IMR-90 (cell line): ENCODE results near the gene CERS4. TPM values are rescaled to one million over a fixed set of nuclear protein-coding genes. Genes with fewer than 3 reads are reported as not detected.
"Not testable (repeated sequence)": the region's sequence is repeated elsewhere in the genome, so short reads cannot be mapped to it uniquely, and the experiment has no call there.

ENCODE experiments used
- ATAC-seq: fragments of 200-7000 bp; cut with Tn5 transposase; 2 replicates; pipeline ENCODE4 v1.9.1; 2020; ENCODE audit warnings: low read depth, mild to moderate bottlenecking, moderate library complexity
- BruUV-seq: library from RNA; stranded (reverse); fragments of 400-500 nt; replicated peaks from 2 replicates; lab custom pipeline; 2021; lab: Mats Ljungman, UMichigan
- CTCF ChIA-PET: fragments of 300-600 bp; formaldehyde crosslinking; extraction: SDS; loops from one replicate; lab custom pipeline; 2021; ENCODE audit warnings: antibody characterized with exemption; lab: Yijun Ruan, JAX
- POLR2A ChIA-PET: fragments of 300-600 bp; sonication (Branson Sonifier 250); formaldehyde crosslinking; loops from one replicate; lab custom pipeline; 2022; ENCODE audit warnings: antibody characterized with exemption; ENCODE audit not compliant: unreplicated experiment; lab: Charles Lee
- DNase-seq: peaks from one replicate; pipeline ENCODE4 v3.0.0; 2013
- H2AFZ ChIP-seq: replicated peaks from 2 replicates; pipeline ENCODE3; 2013; ENCODE audit warnings: low read length, mild to moderate bottlenecking; ENCODE audit not compliant: poor library complexity
- H2AK5ac ChIP-seq: 2 replicates; pipeline ENCODE4 v1.6.1; 2013; ENCODE audit warnings: low read depth, low read length, inconsistent platforms
- H2AK9ac ChIP-seq: replicated peaks from 2 replicates; pipeline ENCODE3; 2013; ENCODE audit warnings: mild to moderate bottlenecking, low read depth, low read length, moderate library complexity; ENCODE audit not compliant: poor library complexity
- H2BK120ac ChIP-seq: 2 replicates; pipeline ENCODE4 v1.6.1; 2013; ENCODE audit warnings: low read depth, low read length, inconsistent platforms
- H2BK15ac ChIP-seq: 3 replicates; pipeline ENCODE4 v1.6.1; 2013; ENCODE audit warnings: low read depth, low read length, inconsistent platforms
- H2BK20ac ChIP-seq: 2 replicates; pipeline ENCODE4 v1.6.1; 2013; ENCODE audit warnings: low read depth, mild to moderate bottlenecking, inconsistent platforms, low read length, moderate library complexity
- H2BK5ac ChIP-seq: 2 replicates; pipeline ENCODE4 v1.6.1; 2013; ENCODE audit warnings: mild to moderate bottlenecking, low read depth, low read length, inconsistent platforms; ENCODE audit not compliant: poor library complexity, severe bottlenecking
- H3K14ac ChIP-seq: replicated peaks from 2 replicates; pipeline ENCODE4 v1.6.1; 2013; ENCODE audit warnings: low read depth, low read length, inconsistent platforms
- H3K18ac ChIP-seq: 2 replicates; pipeline ENCODE4 v1.6.1; 2013; ENCODE audit warnings: low read depth, low read length, control low read depth
- H3K23ac ChIP-seq: 2 replicates; pipeline ENCODE4 v1.6.1; 2013; ENCODE audit warnings: low read depth, low read length, inconsistent platforms
- H3K27ac ChIP-seq: 2 replicates; pipeline ENCODE4 v1.5.1; 2013; ENCODE audit warnings: mild to moderate bottlenecking, control low read depth, low read length; ENCODE audit not compliant: insufficient read depth
- H3K27me3 ChIP-seq: 2 replicates; pipeline ENCODE4 v1.6.1; 2013; ENCODE audit warnings: low read length; ENCODE audit not compliant: control insufficient read depth, insufficient read depth
- H3K36me3 ChIP-seq: 2 replicates; pipeline ENCODE4 v1.6.1; 2013; ENCODE audit warnings: low read length, mixed read lengths; ENCODE audit not compliant: control insufficient read depth, insufficient read depth
- H3K4ac ChIP-seq: 2 replicates; pipeline ENCODE4 v1.6.1; 2013; ENCODE audit warnings: low read depth, low read length, inconsistent platforms
- H3K4me1 ChIP-seq: 2 replicates; pipeline ENCODE4 v1.6.1; 2013; ENCODE audit warnings: low read length, mixed read lengths; ENCODE audit not compliant: control insufficient read depth, insufficient read depth
- H3K4me2 ChIP-seq: 2 replicates; pipeline ENCODE4 v1.6.1; 2013; ENCODE audit warnings: low read depth, mild to moderate bottlenecking, control low read depth, low read length, moderate library complexity
- H3K4me3 ChIP-seq: 2 replicates; pipeline ENCODE4 v1.5.1; 2013; ENCODE audit warnings: low read depth, mild to moderate bottlenecking, control low read depth, low read length, moderate library complexity; ENCODE audit not compliant: insufficient read depth
- H3K56ac ChIP-seq: 2 replicates; pipeline ENCODE4 v1.6.1; 2013; ENCODE audit warnings: low read length, inconsistent platforms; ENCODE audit not compliant: insufficient read depth; ENCODE audit errors: extremely low read depth
- H3K79me1 ChIP-seq, 2 experiments: 2 replicates each; pipeline ENCODE4 v1.6.1; 2013; ENCODE audit warnings: low read length in 2 of 2, inconsistent platforms in 1 of 2, low read depth in 1 of 2
- H3K9ac ChIP-seq: 2 replicates; pipeline ENCODE4 v1.6.1; 2013; ENCODE audit warnings: low read depth, low read length, control low read depth
- H3K9me1 ChIP-seq: 2 replicates; pipeline ENCODE4 v1.6.1; 2013; ENCODE audit warnings: low read length, inconsistent platforms; ENCODE audit not compliant: insufficient read depth
- H3K9me3 ChIP-seq: 2 replicates; pipeline ENCODE4 v1.6.1; 2013; ENCODE audit warnings: low read length; ENCODE audit not compliant: control insufficient read depth, insufficient read depth
- H4K20me1 ChIP-seq: 2 replicates; pipeline ENCODE4 v1.6.1; 2013; ENCODE audit warnings: low read length, inconsistent platforms; ENCODE audit not compliant: insufficient read depth
- H4K5ac ChIP-seq: 2 replicates; pipeline ENCODE4 v1.6.1; 2013; ENCODE audit warnings: mild to moderate bottlenecking, low read depth, low read length, control low read depth
- H4K8ac ChIP-seq, 2 experiments: 2 replicates each; pipeline ENCODE4 v1.6.1; 2013; ENCODE audit warnings: low read depth in 2 of 2, low read length in 2 of 2, control low read depth in 1 of 2, inconsistent platforms in 1 of 2
- H4K91ac ChIP-seq: 2 replicates; pipeline ENCODE4 v1.6.1; 2013; ENCODE audit warnings: low read depth, low read length, inconsistent platforms; ENCODE audit not compliant: insufficient read depth
- MAZ ChIP-seq: IDR thresholded peaks from 2 replicates; pipeline ENCODE4 v1.6.1; 2012; ENCODE audit warnings: low read depth, mild to moderate bottlenecking, low read length, improper control_type of control experiment, moderate library complexity, borderline replicate concordance
- NFE2L2 ChIP-seq: fragments of 150-350 bp; IDR thresholded peaks from 2 replicates; pipeline ENCODE4 v1.6.1; 2016; ENCODE audit warnings: low read depth, mild to moderate bottlenecking, low read length
- POLR2A ChIP-seq: IDR thresholded peaks from 2 replicates; pipeline ENCODE4 v1.6.1; 2012; ENCODE audit warnings: mild to moderate bottlenecking, low read depth, low read length
- RAD21 ChIP-seq: IDR thresholded peaks from 2 replicates; pipeline ENCODE4 v1.6.1; 2012; ENCODE audit warnings: low read length, improper control_type of control experiment
- RCOR1 ChIP-seq: IDR thresholded peaks from 2 replicates; pipeline ENCODE4 v1.6.1; 2012; ENCODE audit warnings: mild to moderate bottlenecking, low read length, improper control_type of control experiment; ENCODE audit not compliant: insufficient replicate concordance
- RFX5 ChIP-seq: IDR thresholded peaks from 2 replicates; pipeline ENCODE4 v1.8.0; 2012; ENCODE audit warnings: low read depth, mild to moderate bottlenecking, low read length, moderate library complexity
- SMC3 ChIP-seq: fragments of 150-350 bp; IDR thresholded peaks from 2 replicates; pipeline ENCODE4 v1.6.1; 2016; ENCODE audit warnings: low read depth, mild to moderate bottlenecking, antibody characterized with exemption, low read length, moderate library complexity
- WGBS, 2 experiments: methylation state at CpG; one replicate each; pipeline versions ENCODE4 v1.1.5 to v1.1.7; 2013; ENCODE audit warnings: missing lambda C conversion rate in 2 of 2; ENCODE audit not compliant: insufficient read length in 1 of 2; ENCODE audit errors: extremely low coverage in 2 of 2; 5-methylcytosine and 5-hydroxymethylcytosine counted together
- dilution Hi-C: fragments of 300-500 bp; cut with HindIII; formaldehyde crosslinking; loops from one replicate; pipeline ENCODE4 v1.14.3; 2018; ENCODE audit warnings: low sequenced_read_pairs; ENCODE audit not compliant: unreplicated experiment
- in situ Hi-C: fragments of 300-500 bp; cut with MboI; formaldehyde crosslinking; loops from 3 replicates; pipeline ENCODE4 v1.14.3; 2019; ENCODE audit warnings: low sequenced_read_pairs, inconsistent platforms, mixed read lengths
- intact Hi-C: fragments of 100-400 bp; cut with micrococcal nuclease; formaldehyde crosslinking; loops from 2 replicates; pipeline ENCODE4 v1.10.0; 2022
- polyA plus RNA-seq, 3 experiments: library from polyadenylated mRNA; depleted of rRNA; stranded (reverse); fragments of >200 nt; gene quantifications; 2 replicates each; pipeline ENCODE4 v1.2.3, GENCODE V29; 2012; ENCODE audit warnings: low replicate concordance in 1 of 3
- total RNA-seq: library from RNA; depleted of rRNA; stranded (reverse); fragments of >200 nt; gene quantifications from 2 replicates; pipeline ENCODE4 v1.2.3, GENCODE V29; 2012

Gene CERS4
- total and polyA plus RNA-seq, 2 of the 4 experiments (the other 2 are of a cell fraction), result 3.2 to 5.7 TPM

GRCh38 chr19:8216357-8216756 is 7.2 kb downstream of the CERS4 start:
- no CpG with 5 or more reads among the region's 2 CpGs for WGBS, 2 experiments
- DNase-seq (no peak), ATAC-seq (no peak)
- dilution Hi-C loops (no loop called here), in situ Hi-C loops (no loop called here), intact Hi-C loops (no loop called here)
- Histone ChIP-seq H4K8ac (no peak overlapping the region), H2AK9ac (no peak overlapping the region), H4K91ac (no peak overlapping the region), H4K20me1 (no peaks in the 10 kb centered on the region), H3K27me3 (no peaks in the 10 kb centered on the region), H2AFZ (no peak overlapping the region), H3K56ac (no peak overlapping the region), H3K14ac (no peak overlapping the region), H3K23ac (no peak overlapping the region), H3K79me1 (no peaks in the 10 kb centered on the region; a peak in 1 of 4 replicates), H3K4me1 (no peaks in the 10 kb centered on the region), H3K4me3 (no peak overlapping the region), H3K36me3 (no peaks in the 10 kb centered on the region), H3K9ac (no peak overlapping the region), H3K9me1 (no peaks in the 10 kb centered on the region), H3K27ac (no peak overlapping the region), H2BK5ac (no peak overlapping the region), H2AK5ac (no peak overlapping the region), H3K18ac (no peak overlapping the region), H3K4ac (no peak overlapping the region), H2BK20ac (no peak overlapping the region), H2BK15ac (no peak overlapping the region), H2BK120ac (no peak overlapping the region), H3K4me2 (no peak overlapping the region), H4K5ac (no peak overlapping the region), H3K9me3 (no peaks in the 10 kb centered on the region)
- POLR2A ChIA-PET, result no interaction called here
- no peak for TF ChIP-seq NFE2L2
- TF ChIP-seq POLR2A, result no peak
- TF ChIP-seq RAD21, result no peak
- TF ChIP-seq RFX5, result no peak
- no peak for TF ChIP-seq RCOR1
- no peak for TF ChIP-seq SMC3
- TF ChIP-seq MAZ, result no peak
- CTCF ChIA-PET, result no interaction called here
- no TSS peak for BruUV-seq

- H2BK15ac ChIP-seq, dilution Hi-C loops, H3K14ac ChIP-seq, H3K18ac ChIP-seq, H2BK5ac ChIP-seq, intact Hi-C loops, H3K56ac ChIP-seq, H3K27me3 ChIP-seq, H3K9me1 ChIP-seq, H2AK9ac ChIP-seq, H3K27ac ChIP-seq, H3K4me1 ChIP-seq, H2AK5ac ChIP-seq, H3K36me3 ChIP-seq, H4K91ac ChIP-seq, H4K20me1 ChIP-seq, in situ Hi-C loops, H4K8ac ChIP-seq, H4K5ac ChIP-seq, H3K4me2 ChIP-seq, H3K79me1 ChIP-seq, H2BK120ac ChIP-seq, H3K4ac ChIP-seq, BruUV-seq, H3K9me3 ChIP-seq, H3K4me3 ChIP-seq, H3K9ac ChIP-seq, DNase-seq, H2BK20ac ChIP-seq, H3K23ac ChIP-seq, CTCF ChIA-PET, ATAC-seq, POLR2A ChIA-PET, H2AFZ ChIP-seq: not testable (repeated sequence)
- 89% methylated on average over 7 of the region's 7 CpGs; no CpG with 5 or more reads in 1 of the 2 experiments for WGBS, 2 experiments
Observed at GRCh38 chr19:8218127-8218526, 9.0 kb downstream of the CERS4 start.
